GM21786 (cell line): ENCODE results near the gene CELA2A.
"Not testable (repeated sequence)": the region's sequence is repeated elsewhere in the genome, so short reads cannot be mapped to it uniquely, and the experiment has no call there.

Experiments
- ATAC-seq: cut with Tn5 transposase; IDR thresholded peaks from one replicate; pipeline ENCODE4 v1.9.1; 2021; ENCODE audit not compliant: unreplicated experiment

CELA2A gene

DNA sequence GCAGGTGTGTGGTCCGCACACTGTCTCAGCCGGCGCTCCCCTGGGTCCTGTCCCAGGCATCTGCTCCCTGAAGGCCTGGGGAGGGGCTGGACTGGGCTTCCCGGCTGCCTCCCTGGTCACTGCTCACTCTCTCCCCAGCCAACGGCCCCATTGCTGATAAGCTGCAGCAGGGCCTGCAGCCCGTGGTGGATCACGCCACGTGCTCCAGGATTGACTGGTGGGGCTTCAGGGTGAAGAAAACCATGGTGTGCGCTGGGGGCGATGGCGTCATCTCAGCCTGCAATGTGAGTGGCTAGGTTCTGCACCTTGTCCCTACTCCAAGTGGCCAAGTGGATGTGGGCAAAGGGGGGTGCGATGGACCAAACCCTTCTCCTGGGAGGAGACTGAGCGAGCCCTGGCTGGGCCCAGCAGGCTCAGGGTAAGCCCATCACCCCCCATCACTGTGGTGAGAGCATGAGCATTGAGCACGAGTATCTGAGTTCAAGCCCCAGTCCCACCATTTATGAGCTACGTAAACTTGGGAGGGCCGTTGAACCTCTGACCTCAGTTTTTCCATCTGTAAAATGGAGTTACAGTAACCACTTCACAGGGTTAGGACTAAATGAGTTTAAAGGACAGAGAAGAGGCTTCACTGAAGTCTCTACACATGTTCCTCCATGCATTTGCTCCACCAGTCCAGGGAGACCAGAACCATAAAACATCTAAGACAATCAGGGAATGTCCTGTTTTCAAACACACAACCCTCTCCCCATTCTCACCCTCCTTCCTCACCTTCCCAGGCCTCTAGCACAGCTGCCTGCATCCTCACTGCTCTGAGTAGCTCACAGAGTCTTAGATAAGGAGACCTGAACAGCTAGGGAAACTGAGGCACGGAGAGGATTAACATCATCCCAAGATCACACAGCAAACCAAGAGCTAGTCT is 11.8 kb upstream of the CELA2A start:
- ATAC-seq = no peak

DNA sequence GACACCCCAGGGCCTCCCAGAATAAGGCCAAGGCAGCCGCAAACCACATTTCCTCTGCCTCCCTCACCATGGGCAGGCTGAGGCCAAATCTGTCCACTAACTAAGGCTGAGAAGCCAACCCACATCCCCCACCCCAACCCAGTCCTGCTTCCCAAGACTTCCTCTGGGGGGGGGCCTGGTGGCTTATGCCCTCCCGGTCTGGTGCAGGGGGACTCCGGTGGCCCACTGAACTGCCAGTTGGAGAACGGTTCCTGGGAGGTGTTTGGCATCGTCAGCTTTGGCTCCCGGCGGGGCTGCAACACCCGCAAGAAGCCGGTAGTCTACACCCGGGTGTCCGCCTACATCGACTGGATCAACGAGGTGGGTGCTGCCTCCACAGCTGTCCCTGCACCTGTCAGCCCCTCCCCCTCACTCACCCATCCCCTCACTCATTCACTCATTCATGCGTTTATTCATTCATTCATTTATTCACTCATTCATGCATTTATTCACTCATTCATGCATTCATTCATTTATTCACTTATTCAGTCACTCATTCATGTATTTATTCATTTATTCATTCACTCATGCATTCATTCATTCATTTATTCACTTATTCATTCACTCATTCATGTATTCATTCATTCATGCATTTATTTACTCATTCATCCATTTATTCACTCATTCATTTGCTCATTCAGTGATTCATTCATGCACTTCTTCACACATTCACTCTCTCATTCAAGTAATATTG is 11.0 kb upstream of the CELA2A start:
- no peak for ATAC-seq

DNA sequence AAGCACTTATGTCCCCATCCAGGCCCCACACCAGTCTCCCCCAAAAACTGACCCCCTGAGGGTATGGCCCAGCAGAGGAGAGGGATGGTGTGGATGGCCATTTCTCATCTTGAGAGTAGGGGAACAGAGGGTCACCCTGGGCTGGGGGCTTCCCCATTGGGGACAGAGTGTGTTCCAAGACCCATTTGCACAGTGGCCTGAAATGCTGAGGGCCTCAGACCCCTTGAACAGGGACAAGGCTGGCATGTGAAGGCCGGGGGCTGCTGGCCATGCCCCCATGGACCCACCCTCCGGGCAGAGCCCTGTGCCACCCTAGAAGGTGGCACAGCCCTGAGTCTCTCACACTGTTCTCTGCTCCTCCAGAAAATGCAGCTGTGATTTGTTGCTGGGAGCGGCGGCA is 10.3 kb upstream of the CELA2A start:
- ATAC-seq = no peak

DNA sequence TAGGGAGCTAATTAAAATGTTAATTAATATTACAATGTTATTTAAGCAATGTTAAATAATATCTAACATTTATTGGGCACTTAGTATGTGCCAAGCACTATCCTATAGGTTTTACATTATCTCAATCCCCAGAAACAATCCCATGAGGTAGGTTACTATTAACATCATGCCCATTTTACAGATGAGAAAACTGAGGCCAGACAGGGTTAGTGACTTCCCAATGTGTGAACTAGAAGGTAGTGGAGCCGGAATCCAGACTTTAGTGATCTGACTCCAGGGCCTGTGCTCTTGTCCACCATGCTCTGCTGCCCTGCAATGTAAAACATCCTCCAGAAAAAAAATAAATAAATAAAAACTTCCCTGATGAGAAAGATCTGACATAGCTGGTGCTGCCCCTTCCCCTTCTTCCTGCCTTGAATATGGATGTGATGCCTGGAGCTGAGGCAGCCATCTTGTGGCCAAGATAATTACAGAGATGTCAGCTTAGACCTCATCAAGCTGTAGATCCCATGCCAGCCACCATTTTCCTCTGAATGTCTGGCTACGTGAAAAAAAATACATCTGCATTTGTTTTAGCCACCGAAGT is 7.6 kb upstream of the CELA2A start:
- ATAC-seq = no peak

DNA sequence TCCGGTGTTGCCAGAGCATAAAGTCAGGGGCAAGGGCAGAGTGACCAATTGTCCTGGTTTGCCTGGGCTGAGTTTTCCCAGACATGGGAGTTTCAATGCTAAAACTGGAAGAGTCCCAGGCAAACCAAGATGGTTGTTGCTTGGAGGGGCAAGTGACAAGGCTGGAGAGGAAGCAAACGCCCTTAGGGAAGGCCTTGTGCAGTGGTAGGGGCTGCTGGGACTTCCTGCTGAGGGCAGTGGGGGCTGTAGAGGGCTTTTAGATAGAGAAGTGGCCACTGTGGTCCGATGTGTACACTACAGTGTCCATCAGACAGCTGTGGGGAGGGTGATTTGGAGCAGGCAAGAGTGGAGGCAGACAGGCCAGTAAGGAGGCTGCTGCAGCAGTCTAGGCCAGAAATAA is 7.0 kb upstream of the CELA2A start:
- no peak for ATAC-seq

DNA sequence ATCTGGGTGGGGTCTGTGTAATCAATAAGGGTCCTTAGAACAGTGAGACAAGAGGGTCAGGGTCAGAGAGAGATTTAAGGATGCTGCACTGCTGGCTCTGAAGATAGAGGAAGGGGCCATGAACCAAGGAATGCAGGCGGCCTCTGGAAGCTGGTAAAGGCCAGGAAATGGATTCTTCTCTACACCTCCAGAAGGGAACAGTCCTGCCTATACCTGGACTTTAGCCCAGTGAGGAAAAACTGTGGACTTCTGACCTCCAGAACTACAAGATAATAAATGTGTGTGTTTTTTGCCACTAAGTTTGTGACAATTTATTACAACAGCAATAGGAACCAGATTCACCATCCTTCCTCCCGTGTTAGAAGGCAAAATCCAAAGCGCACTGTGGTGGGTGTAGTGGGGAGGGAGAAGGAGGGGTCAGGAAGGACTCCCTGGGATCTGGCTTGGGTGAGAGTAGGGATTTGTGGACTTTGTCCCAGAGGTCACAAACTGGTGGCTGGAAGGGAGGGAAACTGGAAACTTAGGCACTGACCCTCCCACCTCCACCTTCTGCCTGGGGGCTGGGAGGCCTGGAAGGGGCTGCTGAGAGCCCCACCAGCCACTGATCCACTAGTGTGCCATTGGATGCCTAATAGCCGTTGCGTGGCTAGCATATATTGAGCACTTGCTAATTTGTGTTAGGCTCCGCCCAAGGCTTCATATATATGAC is 5.4 kb upstream of the CELA2A start:
- ATAC-seq = no peak

DNA sequence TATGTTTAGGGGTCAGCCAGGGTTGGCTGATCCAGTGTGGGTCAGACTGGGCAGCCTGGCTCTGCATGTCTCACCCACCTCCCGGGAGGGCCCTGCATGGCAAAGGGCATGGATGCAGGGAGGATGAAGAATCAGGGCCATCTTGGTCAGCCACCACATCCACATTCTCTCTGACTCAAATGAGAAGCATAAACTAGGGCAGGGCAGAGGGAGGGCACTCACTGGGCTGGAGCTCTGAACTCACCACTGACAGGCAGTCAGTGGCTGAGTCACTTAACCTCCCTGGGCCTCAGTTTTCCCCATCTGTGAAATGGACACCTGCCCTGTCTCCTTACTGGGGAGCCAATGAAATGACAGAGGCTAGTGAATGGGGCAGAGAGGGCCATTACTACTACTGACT is 4.3 kb upstream of the CELA2A start:
- no peak for ATAC-seq

DNA sequence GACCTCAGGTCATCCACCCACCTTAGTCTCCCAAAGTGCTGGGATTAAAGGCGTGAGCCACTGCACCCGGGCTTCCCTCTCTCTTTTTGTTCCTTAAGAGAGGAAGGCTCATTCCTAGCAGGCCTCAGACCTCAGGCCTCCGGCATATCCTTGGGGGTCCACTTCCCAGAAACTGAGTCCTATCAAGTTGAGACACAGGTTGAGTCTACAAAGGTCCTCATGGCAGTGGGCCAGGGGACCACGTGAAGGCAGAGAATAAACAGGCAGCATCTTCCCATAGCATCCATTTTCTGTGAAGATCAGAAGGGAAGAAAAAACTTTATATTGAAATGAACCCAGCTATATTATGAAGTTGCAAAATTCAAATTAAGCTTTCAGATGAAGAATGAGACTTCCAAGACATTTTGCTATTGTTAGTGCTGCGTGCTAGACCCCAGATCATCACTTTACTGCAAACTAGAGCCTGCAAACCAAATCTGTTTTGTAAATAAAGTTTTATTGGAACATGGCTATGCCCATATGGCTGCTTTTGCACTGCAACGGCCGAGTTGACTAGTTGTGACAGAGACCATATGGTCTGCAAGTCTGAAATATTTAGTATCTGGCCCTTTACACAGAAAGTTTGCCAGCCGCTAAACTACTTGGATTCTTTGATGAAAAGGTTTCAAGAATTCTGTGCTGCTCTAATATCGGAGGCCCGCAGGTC is 3.5 kb upstream of the CELA2A start:
- ATAC-seq = no peak

DNA sequence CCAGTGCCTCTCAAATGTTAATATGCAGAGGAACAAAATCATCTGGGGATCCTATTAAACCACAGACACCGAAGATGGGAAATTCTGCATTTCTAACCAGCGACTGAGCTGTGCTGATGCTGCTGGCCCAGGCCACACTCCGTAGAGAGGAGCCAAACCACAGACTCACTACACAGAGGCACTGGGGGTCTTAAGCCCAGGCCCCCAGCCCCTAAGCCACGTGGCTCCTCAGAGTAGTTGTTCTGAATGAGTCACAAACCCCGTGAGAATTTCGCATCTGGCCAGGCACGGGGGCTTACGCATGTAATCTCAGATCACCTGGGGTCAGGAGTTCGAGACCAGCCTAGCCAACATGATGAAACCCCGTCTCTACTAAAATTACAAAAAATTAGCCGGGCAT is 2.8 kb upstream of the CELA2A start:
- no peak for ATAC-seq

DNA sequence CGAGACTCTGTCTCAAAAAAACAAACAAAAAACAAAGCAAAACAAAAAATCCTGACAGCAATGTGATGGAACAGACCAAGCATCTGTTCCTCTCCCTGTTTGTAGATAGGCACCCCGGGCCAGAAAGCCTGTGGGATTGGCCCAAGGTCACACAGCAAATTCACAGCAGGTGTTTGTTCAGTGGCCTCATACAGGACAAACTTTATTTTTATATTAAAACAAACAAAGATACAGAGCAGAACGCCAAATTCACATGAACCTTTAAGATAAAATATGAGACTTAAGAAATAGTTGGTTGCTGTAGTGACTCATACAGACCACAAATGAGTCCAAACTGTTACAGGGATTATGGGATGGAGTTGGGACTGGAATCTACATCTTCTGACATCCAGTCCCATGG is 2.3 kb upstream of the CELA2A start:
- no peak for ATAC-seq

DNA sequence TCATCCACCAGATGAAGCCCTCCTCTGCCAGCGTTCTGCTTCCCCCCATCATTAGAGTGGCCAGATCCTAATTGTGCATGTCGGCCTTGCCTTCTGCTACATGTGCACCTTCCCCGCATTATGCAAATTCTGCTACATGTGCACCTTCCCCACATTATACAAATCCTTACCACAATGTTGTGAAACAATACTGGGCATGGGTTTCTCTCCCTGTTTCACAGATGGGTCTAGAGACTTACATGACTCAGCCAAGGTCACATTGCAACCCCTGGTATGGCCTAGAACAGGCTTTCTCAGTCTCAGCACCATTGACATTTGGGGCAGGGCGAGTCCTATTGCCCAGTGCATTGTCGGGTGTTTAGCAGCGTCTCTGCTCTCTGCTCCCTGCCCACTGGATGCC is 1.0 kb upstream of the CELA2A start:
- ATAC-seq = no peak

DNA sequence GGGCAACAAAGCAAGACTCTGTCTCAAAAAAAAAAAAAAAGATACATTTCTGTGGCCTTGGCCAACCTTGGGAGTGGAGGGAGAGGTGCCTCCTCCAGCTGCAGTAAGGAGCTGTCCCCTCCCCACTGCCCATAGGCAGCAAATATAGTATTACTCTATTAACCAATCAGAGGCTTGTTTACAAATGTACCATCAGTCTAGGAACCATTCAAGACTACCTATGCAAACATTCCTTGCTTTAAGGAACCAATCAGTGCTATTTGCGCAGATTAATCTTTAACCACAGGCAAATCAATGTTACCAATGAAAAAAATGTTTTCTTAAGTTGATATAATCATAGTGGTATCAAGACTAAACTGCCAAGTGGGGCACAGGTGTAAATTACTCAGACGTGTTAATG is 1.1 kb downstream of the CELA2A start:
- ATAC-seq = no peak

DNA sequence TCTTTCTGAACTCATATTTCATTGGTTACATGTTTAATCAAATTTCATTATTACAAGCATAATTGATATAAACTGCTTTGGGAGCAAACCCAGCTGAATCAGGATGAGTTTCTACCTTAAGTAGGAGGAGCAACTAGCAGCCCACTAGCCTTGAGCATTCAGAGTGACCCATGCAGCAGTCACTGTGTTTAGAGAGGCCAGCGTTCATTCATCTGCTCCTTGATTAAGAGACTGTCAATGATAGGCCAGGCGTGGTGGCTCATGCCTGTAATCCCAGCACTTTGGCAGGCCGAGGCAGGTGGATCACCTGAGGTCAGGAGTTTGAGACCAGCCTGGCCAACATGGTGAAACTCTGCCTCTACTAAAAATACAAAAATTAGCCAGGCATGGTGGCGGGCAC is 1.9 kb downstream of the CELA2A start:
- ATAC-seq = not testable (repeated sequence)

DNA sequence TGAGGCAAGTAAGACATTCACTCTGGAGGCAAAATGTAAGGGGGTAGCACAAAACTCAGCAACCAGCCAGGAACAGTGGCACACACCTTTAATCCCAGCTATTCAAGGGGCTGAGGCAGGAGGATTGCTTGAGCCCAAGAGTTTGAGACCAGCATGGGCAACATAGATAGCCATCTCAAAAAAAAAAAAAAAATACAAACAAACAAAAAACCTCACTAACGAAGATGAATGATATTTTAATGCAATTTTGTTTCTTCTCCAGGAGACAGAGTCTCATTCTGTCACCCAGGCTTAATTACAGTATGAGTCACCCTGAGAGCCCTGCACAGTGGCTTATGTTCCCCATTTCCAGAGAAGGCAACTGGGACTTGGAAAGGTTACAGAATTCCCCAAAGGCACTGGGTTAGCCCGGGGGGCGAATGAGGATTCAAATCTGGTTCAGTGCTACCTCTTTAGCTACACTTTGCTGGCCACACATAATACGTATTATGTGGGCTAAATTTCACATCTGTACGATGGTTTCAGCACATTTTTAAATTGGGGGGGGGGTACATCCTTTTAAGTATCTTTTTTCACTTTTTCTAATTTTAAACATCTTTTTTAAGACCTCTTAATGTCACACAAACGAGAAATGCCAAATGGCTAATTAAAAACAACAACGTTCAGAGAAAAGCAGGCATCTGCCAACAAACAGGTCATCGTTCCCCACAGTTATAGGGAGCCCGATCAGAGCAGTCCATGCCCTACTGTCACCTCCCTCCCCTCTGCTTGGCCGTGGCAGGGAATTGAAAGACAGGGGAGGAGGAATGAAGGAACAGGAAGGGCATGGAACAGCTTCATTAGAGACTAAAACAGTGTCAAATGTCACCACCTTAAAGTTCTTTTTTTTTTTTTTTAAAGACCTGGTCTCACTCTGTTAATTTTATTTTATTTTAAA is 3.5 kb downstream of the CELA2A start:
- no peak for ATAC-seq

DNA sequence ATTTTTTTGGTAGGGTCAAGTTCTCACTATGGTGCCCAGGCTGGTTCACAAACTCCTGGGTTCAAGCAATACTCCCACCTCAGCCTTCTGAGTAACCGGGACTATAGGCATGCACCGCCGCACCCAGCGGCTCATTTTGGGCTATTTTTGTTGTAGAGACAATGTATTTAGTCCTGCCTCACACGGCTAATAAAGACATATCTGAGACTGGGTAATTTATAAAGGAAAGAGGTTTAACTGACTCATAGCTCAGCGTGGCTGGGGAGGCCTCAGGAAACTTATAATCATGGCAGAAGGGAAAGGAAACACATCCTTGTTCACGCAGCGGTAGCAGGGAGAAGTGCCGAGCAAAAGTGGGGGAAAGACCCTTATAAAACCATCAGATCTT is 4.2 kb downstream of the CELA2A start:
- ATAC-seq = no peak

DNA sequence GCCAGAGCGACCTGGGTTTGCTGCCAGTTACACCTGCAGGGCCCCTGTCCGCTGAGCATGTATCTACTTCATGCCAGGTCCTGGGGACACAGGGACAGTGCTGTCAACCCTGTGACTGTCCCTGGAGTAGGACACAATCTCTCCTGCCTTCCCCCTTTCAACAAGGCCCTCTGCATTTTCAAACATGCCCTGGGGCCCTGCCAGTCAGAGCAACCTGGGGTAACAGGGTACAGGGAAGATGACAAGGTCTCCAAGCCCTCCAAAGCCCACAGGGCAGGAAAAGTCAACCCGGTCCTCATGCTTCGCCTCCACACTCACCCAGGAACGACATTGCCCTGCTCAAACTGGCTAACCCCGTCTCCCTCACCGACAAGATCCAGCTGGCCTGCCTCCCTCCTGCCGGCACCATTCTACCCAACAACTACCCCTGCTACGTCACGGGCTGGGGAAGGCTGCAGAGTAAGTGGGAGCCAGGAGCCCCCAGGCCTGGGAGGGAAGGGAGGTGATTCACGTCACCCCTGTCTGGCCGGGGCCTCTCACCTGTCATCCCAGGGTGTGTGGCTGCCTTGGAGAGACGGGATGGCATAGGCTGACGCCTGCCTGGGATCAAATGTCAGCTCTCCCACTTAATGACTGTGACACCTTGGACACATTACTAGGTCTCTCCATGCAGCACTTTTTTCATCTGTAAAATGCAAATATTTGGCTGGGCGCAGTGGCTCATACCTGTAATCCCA is 6.7 kb downstream of the CELA2A start:
- not testable (repeated sequence) for ATAC-seq

DNA sequence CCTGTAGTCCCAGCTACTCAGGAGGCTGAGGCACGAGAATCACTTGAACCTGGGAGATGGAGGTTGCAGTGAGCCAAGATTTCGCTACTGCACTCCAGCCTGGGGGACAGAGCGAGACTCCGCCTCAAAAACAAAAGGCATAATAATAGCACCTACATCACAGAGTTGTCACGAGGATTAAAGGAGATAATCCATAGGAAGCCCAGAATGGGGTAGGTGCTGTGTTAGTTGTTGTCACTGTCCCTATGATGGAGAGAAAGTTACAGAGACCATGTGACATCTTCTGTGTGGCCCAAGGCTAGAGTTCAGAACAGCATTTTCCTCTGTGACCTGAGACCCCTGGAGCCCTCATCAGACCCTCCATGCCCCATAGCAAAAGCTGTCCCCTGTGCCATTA is 7.4 kb downstream of the CELA2A start:
- ATAC-seq = not testable (repeated sequence)

DNA sequence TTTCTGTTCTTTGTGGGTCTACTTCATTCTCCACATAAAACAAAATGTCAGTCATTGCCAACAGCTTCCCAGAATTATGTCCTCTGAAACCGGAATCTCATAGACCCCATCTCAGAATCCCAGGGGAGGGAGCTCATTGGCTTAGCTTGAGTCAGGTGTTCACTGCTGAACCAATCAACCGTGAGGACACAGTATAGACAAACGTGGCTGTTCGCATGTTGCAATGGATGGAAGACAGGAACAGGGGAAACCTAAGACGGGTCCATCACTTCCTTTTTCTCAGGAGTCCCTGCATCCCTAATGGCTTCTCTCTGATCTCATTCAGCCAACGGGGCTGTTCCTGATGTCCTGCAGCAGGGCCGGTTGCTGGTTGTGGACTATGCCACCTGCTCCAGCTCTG is 9.1 kb downstream of the CELA2A start:
- ATAC-seq = no peak
